Measurements from ENCODE around the gene TAS2R41.

DNA sequence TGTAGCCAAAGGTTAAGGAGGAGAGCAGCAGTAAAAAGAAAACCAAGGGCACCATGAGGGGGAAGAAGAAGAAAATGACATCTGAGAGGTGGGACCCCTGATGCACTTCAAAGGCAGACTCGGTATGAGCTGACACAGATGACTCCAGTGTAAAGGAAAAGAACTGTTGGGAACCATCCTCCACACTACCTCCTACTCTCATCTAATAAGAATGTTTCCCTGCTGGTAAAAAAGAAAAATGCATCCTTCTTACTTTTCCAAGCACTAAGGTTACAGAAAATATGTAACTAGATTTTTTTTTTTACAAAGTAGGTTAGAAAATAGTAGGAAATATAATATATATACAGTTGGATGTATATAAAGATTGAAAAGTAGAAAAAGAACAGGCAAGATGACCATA lies 16.9 kb downstream of the TAS2R41 start:
- no peak for TF ChIP-seq POLR2A (IDR thresholded peaks at IDR 0.05)
- TF ChIP-seq, protein P1, sequence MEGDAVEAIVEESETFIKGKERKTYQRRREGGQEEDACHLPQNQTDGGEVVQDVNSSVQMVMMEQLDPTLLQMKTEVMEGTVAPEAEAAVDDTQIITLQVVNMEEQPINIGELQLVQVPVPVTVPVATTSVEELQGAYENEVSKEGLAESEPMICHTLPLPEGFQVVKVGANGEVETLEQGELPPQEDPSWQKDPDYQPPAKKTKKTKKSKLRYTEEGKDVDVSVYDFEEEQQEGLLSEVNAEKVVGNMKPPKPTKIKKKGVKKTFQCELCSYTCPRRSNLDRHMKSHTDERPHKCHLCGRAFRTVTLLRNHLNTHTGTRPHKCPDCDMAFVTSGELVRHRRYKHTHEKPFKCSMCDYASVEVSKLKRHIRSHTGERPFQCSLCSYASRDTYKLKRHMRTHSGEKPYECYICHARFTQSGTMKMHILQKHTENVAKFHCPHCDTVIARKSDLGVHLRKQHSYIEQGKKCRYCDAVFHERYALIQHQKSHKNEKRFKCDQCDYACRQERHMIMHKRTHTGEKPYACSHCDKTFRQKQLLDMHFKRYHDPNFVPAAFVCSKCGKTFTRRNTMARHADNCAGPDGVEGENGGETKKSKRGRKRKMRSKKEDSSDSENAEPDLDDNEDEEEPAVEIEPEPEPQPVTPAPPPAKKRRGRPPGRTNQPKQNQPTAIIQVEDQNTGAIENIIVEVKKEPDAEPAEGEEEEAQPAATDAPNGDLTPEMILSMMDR (IDR thresholded peaks at IDR 0.05) = no peak

All from lower leg skin (tissue), 3 donors.